CD14-positive monocyte (primary cell): ENCODE results near the gene LHFPL3. TPM values are rescaled to one million over a fixed set of nuclear protein-coding genes. Genes with fewer than 3 reads are reported as not detected.

Source experiments
- DNase-seq, 3 donors: peaks; one replicate each; pipeline ENCODE4 v3.0.0-alpha.2; 2011 to 2022
- H2AFZ ChIP-seq: 2 replicates; pipeline ENCODE4 v1.6.0; 2012; ENCODE audit warnings: mild to moderate bottlenecking, low read depth, low read length, inconsistent platforms; ENCODE audit not compliant: insufficient read depth, poor library complexity, severe bottlenecking
- H3K27ac ChIP-seq, 2 donors: 1 replicate in 1 of 2; 2 replicates in 1 of 2; pipeline ENCODE4 v1.5.1; 2012 to 2013; ENCODE audit warnings: low read length in 2 of 2, control low read depth in 1 of 2, inconsistent platforms in 1 of 2, low read depth in 1 of 2, mild to moderate bottlenecking in 1 of 2
- H3K27me3 ChIP-seq, 2 donors: one replicate each; pipeline versions ENCODE4 v1.6.0 to v1.6.1; 2011 to 2013; ENCODE audit warnings: low read length in 2 of 2; ENCODE audit not compliant: control insufficient read depth in 2 of 2, insufficient read depth in 2 of 2
- H3K36me3 ChIP-seq, 2 donors: replicated peaks in 1 of 2; 1 replicate in 1 of 2; 2 replicates in 1 of 2; pipeline versions ENCODE4 v1.5.1 to v1.6.1; 2012 to 2013; ENCODE audit warnings: low read length in 2 of 2, control low read depth in 1 of 2, inconsistent platforms in 1 of 2, mild to moderate bottlenecking in 1 of 2; ENCODE audit not compliant: insufficient read depth in 2 of 2, control insufficient read depth in 1 of 2
- H3K4me1 ChIP-seq, 2 donors: 1 replicate in 1 of 2; 2 replicates in 1 of 2; pipeline versions ENCODE4 v1.5.1 to v1.6.1; 2012 to 2013; ENCODE audit warnings: low read length in 2 of 2, control low read depth in 1 of 2, inconsistent platforms in 1 of 2, mild to moderate bottlenecking in 1 of 2, moderate library complexity in 1 of 2; ENCODE audit not compliant: insufficient read depth in 2 of 2, control insufficient read depth in 1 of 2
- H3K4me2 ChIP-seq: replicated peaks from 2 replicates; pipeline ENCODE3; 2012; ENCODE audit warnings: low read length, moderate library complexity, mild to moderate bottlenecking; ENCODE audit not compliant: poor library complexity, severe bottlenecking; ENCODE audit errors: extremely low read depth
- H3K4me3 ChIP-seq, 3 experiments: fragments of 200-600 bp in 1 of 3; sonication (generic) in 1 of 3; replicated peaks in 1 of 3; 1 replicate in 2 of 3; 2 replicates in 1 of 3; pipeline ENCODE4 v1.5.1; 2011 to 2013; ENCODE audit warnings: low read length in 3 of 3, mild to moderate bottlenecking in 3 of 3, control low read depth in 2 of 3, low read depth in 2 of 3, inconsistent platforms in 1 of 3, moderate library complexity in 1 of 3
- H3K79me2 ChIP-seq: 2 replicates; pipeline ENCODE4 v1.6.0; 2012; ENCODE audit warnings: mild to moderate bottlenecking, control low read depth, inconsistent platforms, low read length, moderate library complexity; ENCODE audit not compliant: insufficient read depth
- H3K9ac ChIP-seq: 2 replicates; pipeline ENCODE4 v1.6.0; 2017; ENCODE audit warnings: low read length, mild to moderate bottlenecking; ENCODE audit not compliant: insufficient read depth, poor library complexity, severe bottlenecking
- H3K9me3 ChIP-seq, 2 donors: replicated peaks in 1 of 2; 1 replicate in 1 of 2; 2 replicates in 1 of 2; pipeline versions ENCODE4 v1.5.1 to v1.6.1; 2012 to 2013; ENCODE audit warnings: low read length in 2 of 2, control low read depth in 1 of 2; ENCODE audit not compliant: control insufficient read depth in 1 of 2, insufficient read depth in 1 of 2
- H4K20me1 ChIP-seq: 2 replicates; pipeline ENCODE4 v1.6.0; 2012; ENCODE audit warnings: mild to moderate bottlenecking, low read length, control low read depth, moderate library complexity; ENCODE audit not compliant: insufficient read depth
- H3K27ac Mint-ChIP-seq, 7 donors: one replicate each; pipeline ENCODE4 v1.8.0; 2020; ENCODE audit warnings: mild to moderate bottlenecking in 7 of 7, mixed read lengths in 7 of 7, moderate library complexity in 6 of 7, inconsistent platforms in 2 of 7
- H3K27me3 Mint-ChIP-seq, 3 donors: one replicate each; pipeline ENCODE4 v1.8.0; 2021 to 2022; ENCODE audit warnings: low read depth in 3 of 3, mild to moderate bottlenecking in 3 of 3, mixed read lengths in 3 of 3, moderate library complexity in 3 of 3, inconsistent platforms in 1 of 3
- H3K36me3 Mint-ChIP-seq, 2 donors: one replicate each; pipeline ENCODE4 v1.8.0; 2020; ENCODE audit warnings: mixed read lengths in 2 of 2, inconsistent platforms in 1 of 2, mild to moderate bottlenecking in 1 of 2
- H3K4me1 Mint-ChIP-seq: one replicate; pipeline ENCODE4 v1.8.0; 2020; ENCODE audit warnings: mild to moderate bottlenecking, mixed read lengths
- H3K4me3 Mint-ChIP-seq, 2 donors: one replicate each; pipeline ENCODE4 v1.8.0; 2020; ENCODE audit warnings: mild to moderate bottlenecking in 2 of 2, mixed read lengths in 2 of 2, moderate library complexity in 1 of 2
- H3K9me3 Mint-ChIP-seq, 7 donors: one replicate each; pipeline ENCODE4 v1.8.0; 2020 to 2022; ENCODE audit warnings: mixed read lengths in 7 of 7, mild to moderate bottlenecking in 6 of 7, moderate library complexity in 6 of 7, inconsistent platforms in 2 of 7
- CTCF ChIP-seq: fragments of 200-600 bp; IDR thresholded peaks from one replicate; pipeline ENCODE4 v1.8.0; 2022; ENCODE audit warnings: antibody characterized with exemption, mild to moderate bottlenecking
- WGBS: methylation state at CpG from one replicate; pipeline ENCODE4 v1.1.5; 2013; ENCODE audit warnings: missing lambda C conversion rate; ENCODE audit not compliant: insufficient coverage; 5-methylcytosine and 5-hydroxymethylcytosine counted together
- intact Hi-C, 2 donors: fragments of 100-400 bp; cut with micrococcal nuclease; formaldehyde crosslinking; loops; one replicate each; pipeline versions ENCODE4 v1.15.0 to v1.15.1; 2023
- polyA plus RNA-seq, 3 donors: library from polyadenylated mRNA; depleted of rRNA in 1 of 3; unstranded in 2 of 3; stranded (reverse) in 1 of 3; fragments of 300-500 nt in 2 of 3; fragments of >200 nt in 1 of 3; fragmentation: Illumina TruSeq in 2 of 3; gene quantifications; 1 replicate in 2 of 3; 2 replicates in 1 of 3; pipeline ENCODE4 v1.2.3, GENCODE V29; 2012 to 2021

The LHFPL3 gene
- polyA plus RNA-seq, 3 donors = not detected

GRCh38 chr7:104836976-104837375 lies 508.6 kb downstream of the LHFPL3 start:
- Histone ChIP-seq H3K4me1 (no peaks in the 10 kb centered on the region), H3K27me3 (no peaks in the 10 kb centered on the region), H3K79me2 (no peaks in the 10 kb centered on the region), H2AFZ (no peak overlapping the region), H3K4me3 (no peak overlapping the region), H3K9ac (no peak overlapping the region), H3K36me3 (no peaks in the 10 kb centered on the region), H3K9me3 (no peaks in the 10 kb centered on the region), H3K27ac (no peak overlapping the region), H4K20me1 (no peaks in the 10 kb centered on the region), H3K4me2 (no peak overlapping the region)
- DNase-seq = no peak
- intact Hi-C loops = no loop called here
- H3K9me3 Mint-ChIP-seq = no peaks in the 10 kb centered on the region
- TF ChIP-seq CTCF = no peak
- no peak overlapping the region for H3K27ac Mint-ChIP-seq
- no peaks in the 10 kb centered on the region for H3K4me1 Mint-ChIP-seq
- WGBS = 92% methylated on average over 1 of the region's 4 CpGs
- H3K27me3 Mint-ChIP-seq = peaks cover 0 to 2% (median 0%) of the 10 kb centered on the region in 3 donors
- no peaks in the 10 kb centered on the region for H3K36me3 Mint-ChIP-seq
- no peak overlapping the region for H3K4me3 Mint-ChIP-seq

DNA sequence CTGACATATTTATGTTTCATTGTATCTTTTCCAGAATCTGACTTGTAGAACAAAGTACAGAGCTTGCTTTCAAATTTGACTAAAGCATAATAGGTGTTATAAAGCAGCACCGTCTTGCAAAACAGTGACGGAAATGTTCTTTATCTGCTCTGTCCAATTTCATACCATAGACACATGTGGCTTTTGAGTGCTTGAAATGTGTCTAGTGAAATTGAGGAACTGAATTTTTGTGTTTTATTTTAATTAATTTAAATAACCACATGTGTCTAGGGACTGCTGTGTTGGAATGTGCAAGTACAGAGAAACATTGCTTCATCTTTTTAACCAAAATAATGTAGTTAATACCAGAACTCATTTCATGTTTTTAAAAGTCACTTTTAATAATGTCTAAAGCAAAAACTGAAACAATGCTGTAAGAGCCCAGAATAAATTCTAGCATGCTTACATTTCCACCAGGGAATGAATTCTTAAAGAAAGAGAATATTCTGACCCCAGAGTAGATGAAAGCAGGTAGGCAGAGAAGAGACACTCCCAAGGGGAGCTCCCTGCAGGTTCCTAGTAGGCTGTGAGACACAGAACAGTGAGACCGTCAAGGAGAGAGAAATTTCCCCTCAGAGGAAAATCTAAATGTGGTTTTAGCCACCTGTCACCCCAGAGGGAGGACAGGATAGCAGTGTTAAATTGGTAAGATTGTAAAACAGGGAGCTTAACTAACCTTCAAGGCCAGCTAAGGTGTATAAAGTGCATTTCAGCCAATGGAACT lies 510.3 kb downstream of the LHFPL3 start:
- no CpG with 5 or more reads among the region's 3 CpGs for WGBS
- Histone ChIP-seq H3K36me3 (no peaks in the 10 kb centered on the region), H3K4me1 (no peaks in the 10 kb centered on the region), H3K27ac (no peak overlapping the region), H3K27me3 (no peaks in the 10 kb centered on the region), H3K9ac (no peak overlapping the region), H3K9me3 (no peaks in the 10 kb centered on the region), H4K20me1 (no peaks in the 10 kb centered on the region), H3K79me2 (no peaks in the 10 kb centered on the region), H3K4me3 (no peak overlapping the region), H2AFZ (no peak overlapping the region), H3K4me2 (no peak overlapping the region)
- no peak overlapping the region for H3K27ac Mint-ChIP-seq
- H3K36me3 Mint-ChIP-seq = no peaks in the 10 kb centered on the region
- no peaks in the 10 kb centered on the region for H3K4me1 Mint-ChIP-seq
- no peak overlapping the region for H3K4me3 Mint-ChIP-seq
- no peak for DNase-seq
- no peaks in the 10 kb centered on the region for H3K9me3 Mint-ChIP-seq
- TF ChIP-seq CTCF = no peak
- intact Hi-C loops = no loop called here
- peaks cover 0 to 4% (median 0%) of the 10 kb centered on the region in 3 donors for H3K27me3 Mint-ChIP-seq
